Esophagus muscularis mucosa (tissue), 4 donors: ENCODE measurements around the gene EHBP1. TPM values are rescaled to one million over a fixed set of nuclear protein-coding genes. Genes with fewer than 3 reads are reported as not detected.

ENCODE experiments used
- DNase-seq: peaks from one replicate; pipeline ENCODE4 v3.0.0-alpha.2; 2017; ENCODE audit errors: extremely low spot score
- H3K27ac ChIP-seq, 4 donors: fragments of 200-600 bp; sonication (generic); replicated peaks in 1 of 4; 1 replicate in 3 of 4; 2 replicates in 1 of 4; pipeline ENCODE4 v1.5.1; 2016 to 2019; ENCODE audit warnings: mild to moderate bottlenecking in 1 of 4
- H3K27me3 ChIP-seq, 4 donors: fragments of 200-600 bp; sonication (generic); one replicate each; pipeline versions ENCODE4 v1.5.1 to v1.6.0; 2016 to 2019
- H3K36me3 ChIP-seq, 4 donors: fragments of 200-600 bp; sonication (generic); one replicate each; pipeline ENCODE4 v1.5.1; 2016 to 2019
- H3K4me1 ChIP-seq, 4 donors: fragments of 200-600 bp; sonication (generic); one replicate each; pipeline ENCODE4 v1.5.1; 2016 to 2019
- H3K4me3 ChIP-seq, 4 donors: fragments of 200-600 bp; sonication (generic); 1 replicate in 2 of 4; 2 replicates in 2 of 4; pipeline ENCODE4 v1.5.1; 2016 to 2019; ENCODE audit warnings: mild to moderate bottlenecking in 4 of 4, moderate library complexity in 1 of 4
- H3K9me3 ChIP-seq, 4 donors: fragments of 200-600 bp; sonication (generic); 1 replicate in 3 of 4; 2 replicates in 1 of 4; pipeline ENCODE4 v1.5.1; 2016 to 2019
- CTCF ChIP-seq, 3 experiments: fragments of 200-600 bp in 2 of 3; fragments of 450-650 bp in 1 of 3; sonication (generic) in 2 of 3; IDR thresholded peaks; one replicate each; pipeline ENCODE4 v1.5.1; 2017 to 2019; ENCODE audit warnings: antibody characterized with exemption in 3 of 3, mild to moderate bottlenecking in 2 of 3, moderate library complexity in 1 of 3
- EP300 ChIP-seq: sonication (generic); formaldehyde crosslinking; IDR thresholded peaks from one replicate; pipeline ENCODE4 v1.6.1; 2017; ENCODE audit warnings: antibody characterized with exemption
- POLR2A ChIP-seq: fragments of 450-650 bp; IDR thresholded peaks from one replicate; pipeline ENCODE4 v1.6.1; 2017; ENCODE audit warnings: antibody characterized with exemption, moderate library complexity, mild to moderate bottlenecking, low read depth
- POLR2AphosphoS5 ChIP-seq, 2 donors: sonication (generic); formaldehyde crosslinking; IDR thresholded peaks; one replicate each; pipeline ENCODE4 v1.6.1; 2017; ENCODE audit warnings: antibody characterized with exemption in 2 of 2
- WGBS: methylation state at CpG from one replicate; pipeline ENCODE4 v1.1.5; 2018; 5-methylcytosine and 5-hydroxymethylcytosine counted together
- intact Hi-C: fragments of 100-400 bp; cut with DNase I; formaldehyde crosslinking; loops from one replicate; pipeline ENCODE4 v1.15.1; 2023
- total RNA-seq, 4 donors: library from RNA; depleted of rRNA; stranded (reverse); fragments of >200 nt; gene quantifications; one replicate each; pipeline versions ENCODE4 v1.1.0 to v1.2.1, GENCODE V29; 2016

Gene EHBP1
- total RNA-seq, 4 donors from 2014 or later, result 103 to 199 (median 151) TPM

DNA sequence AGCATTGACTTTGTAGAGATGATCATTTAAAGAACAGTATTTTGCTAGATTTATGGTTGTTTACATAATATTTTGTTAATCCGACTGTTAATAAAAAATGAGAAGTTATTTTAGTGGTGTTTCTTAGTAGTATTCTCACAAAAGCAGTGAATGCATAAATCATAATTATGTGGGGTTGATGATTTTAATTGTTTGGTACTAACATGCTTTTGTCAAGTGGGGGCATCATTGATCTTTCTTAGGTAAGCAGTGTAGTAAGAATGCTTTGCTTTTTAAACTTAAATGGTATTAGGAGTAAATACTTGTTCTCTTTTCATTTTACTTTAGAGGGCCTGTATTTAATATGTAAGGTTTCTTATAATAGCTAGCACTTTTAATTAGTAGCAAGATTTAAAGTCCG lies 235.9 kb downstream of the EHBP1 start:
- Histone ChIP-seq H3K4me3 (no peak overlapping the region), H3K27me3 (no peaks in the 10 kb centered on the region), H3K9me3 (no peaks in the 10 kb centered on the region), H3K4me1 (peaks cover 0 to 5% (median 2%) of the 10 kb centered on the region in 4 donors), H3K27ac (no peak overlapping the region), H3K36me3 (peaks cover 0 to 27% (median 8%) of the 10 kb centered on the region in 4 donors)
- no peak for DNase-seq
- intact Hi-C loops, result no loop called here
- WGBS, result 82% methylated on average over 2 of the region's 2 CpGs
- TF ChIP-seq EP300 (no peak), POLR2A (no peak), CTCF (IDR thresholded peaks at IDR 0.05) (no peak), POLR2AphosphoS5 (IDR thresholded peaks at IDR 0.05) (no peak)

GRCh38 chr2:62944362-62944761 lies 238.8 kb downstream of the EHBP1 start:
- intact Hi-C loops, result no loop called here

DNA sequence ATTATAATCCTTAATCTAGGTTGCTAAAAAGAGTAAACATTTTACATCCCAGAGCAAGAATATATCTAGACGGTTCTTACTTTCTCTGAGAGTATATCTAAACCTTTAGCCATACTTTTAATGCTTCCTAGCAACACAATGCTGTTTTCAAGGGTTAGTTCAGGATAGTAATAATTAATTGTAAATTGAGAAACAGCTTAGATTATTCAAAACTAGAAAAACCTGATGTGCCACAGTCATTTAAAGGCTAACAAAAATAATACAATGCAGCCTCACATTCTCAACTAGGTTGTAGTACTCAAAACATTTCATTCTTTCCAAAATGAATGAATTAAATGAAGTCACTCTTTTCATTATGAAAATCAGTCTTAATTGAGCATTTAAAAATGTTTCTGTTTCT lies 241.9 kb downstream of the EHBP1 start:
- intact Hi-C loops, result no loop called here
- Histone ChIP-seq H3K4me3 (no peak overlapping the region), H3K4me1 (no peaks in the 10 kb centered on the region), H3K27me3 (no peaks in the 10 kb centered on the region), H3K36me3 (peaks cover 5 to 44% (median 10%) of the 10 kb centered on the region in 4 donors), H3K27ac (no peak overlapping the region), H3K9me3 (no peaks in the 10 kb centered on the region)
- DNase-seq, result no peak
- TF ChIP-seq POLR2A, result no peak
- no peak for TF ChIP-seq POLR2AphosphoS5 (IDR thresholded peaks at IDR 0.05)
- TF ChIP-seq CTCF (IDR thresholded peaks at IDR 0.05), result no peak
- no peak for TF ChIP-seq EP300
- 70% methylated on average over 1 of the region's 1 CpG for WGBS

More at GRCh38 chr2:62944362-62944761, 238.8 kb downstream of the EHBP1 start:
- no peak for TF ChIP-seq EP300
- no peak for TF ChIP-seq CTCF (IDR thresholded peaks at IDR 0.05)
- no peak for TF ChIP-seq POLR2A
- no peak for TF ChIP-seq POLR2AphosphoS5 (IDR thresholded peaks at IDR 0.05)
- Histone ChIP-seq H3K27ac (no peak overlapping the region), H3K27me3 (no peaks in the 10 kb centered on the region), H3K4me1 (no peaks in the 10 kb centered on the region), H3K4me3 (no peak overlapping the region), H3K36me3 (peaks cover 5 to 38% (median 10%) of the 10 kb centered on the region in 4 donors), H3K9me3 (no peaks in the 10 kb centered on the region)
- no peak for DNase-seq
- WGBS, result 100% methylated on average over 2 of the region's 2 CpGs

GRCh38 chr2:62956651-62957050 lies 251.1 kb downstream of the EHBP1 start:
- no peak for DNase-seq
- WGBS, result 79% methylated on average over 2 of the region's 2 CpGs
- no peak overlapping the region for H3K27ac ChIP-seq
- H3K27me3 ChIP-seq, result no peaks in the 10 kb centered on the region
- H3K36me3 ChIP-seq, result peaks cover 0 to 55% (median 5%) of the 10 kb centered on the region in 4 donors
- no peak overlapping the region for H3K4me3 ChIP-seq
- no peak for TF ChIP-seq CTCF (IDR thresholded peaks at IDR 0.05)
- TF ChIP-seq POLR2A, result no peak
- TF ChIP-seq POLR2AphosphoS5 (IDR thresholded peaks at IDR 0.05), result no peak
- no peak for TF ChIP-seq EP300
- H3K9me3 ChIP-seq, result no peaks in the 10 kb centered on the region
- intact Hi-C loops, result no loop called here
- H3K4me1 ChIP-seq, result no peaks in the 10 kb centered on the region

DNA sequence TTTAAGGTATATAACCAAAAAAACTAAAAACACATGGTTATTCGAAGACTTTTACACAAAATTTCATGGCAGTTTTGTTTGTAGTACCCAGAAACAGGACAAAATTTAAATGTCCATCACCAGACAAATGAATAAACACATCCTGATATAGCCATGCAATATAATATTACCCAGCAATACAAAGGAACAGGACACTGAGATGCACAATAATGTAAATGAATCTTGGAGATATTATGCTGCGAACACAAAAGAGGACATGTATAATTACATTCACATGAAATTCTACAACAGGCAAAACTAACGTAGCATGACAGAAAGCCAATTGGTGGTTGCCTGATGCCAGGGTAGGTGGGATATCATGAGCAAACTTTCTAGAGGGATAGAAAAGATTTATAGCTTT lies 252.7 kb downstream of the EHBP1 start:
- Histone ChIP-seq H3K4me3 (no peak overlapping the region), H3K27ac (no peak overlapping the region), H3K4me1 (no peaks in the 10 kb centered on the region), H3K27me3 (no peaks in the 10 kb centered on the region), H3K36me3 (peaks cover 0 to 67% (median 8%) of the 10 kb centered on the region in 4 donors), H3K9me3 (no peaks in the 10 kb centered on the region)
- no peak for DNase-seq
- WGBS, result 99% methylated on average over 3 of the region's 3 CpGs
- intact Hi-C loops, result no loop called here
- TF ChIP-seq EP300 (no peak), POLR2AphosphoS5 (IDR thresholded peaks at IDR 0.05) (no peak), POLR2A (no peak), CTCF (IDR thresholded peaks at IDR 0.05) (no peak)
